HCT116 (cell line): ENCODE results near the gene PLCZ1.
"Not testable (repeated sequence)": the region's sequence is repeated elsewhere in the genome, so short reads cannot be mapped to it uniquely, and the experiment has no call there.

Experiments
- CEBPB ChIP-seq: IDR thresholded peaks from 2 replicates; pipeline ENCODE4 v1.6.1; 2012; ENCODE audit warnings: low read depth
- CTCF ChIP-seq, 3 experiments: fragments of 200-600 bp in 1 of 3; sonication (generic) in 1 of 3; IDR thresholded peaks in 2 of 3; conservative IDR thresholded peaks in 1 of 3; 2 replicates each; pipeline ENCODE4 v1.5.1; 2012 to 2017; ENCODE audit warnings: low read depth in 2 of 3, low read length in 2 of 3, antibody characterized with exemption in 1 of 3, borderline replicate concordance in 1 of 3, control low read depth in 1 of 3, mild to moderate bottlenecking in 1 of 3, mixed read lengths in 1 of 3, mixed run types in 1 of 3, moderate library complexity in 1 of 3; ENCODE audit not compliant: insufficient read depth in 1 of 3
- EGR1 ChIP-seq: IDR thresholded peaks from 2 replicates; pipeline ENCODE4 v1.6.1; 2012; ENCODE audit warnings: low read depth
- EZH2 ChIP-seq: fragments of 200-600 bp; sonication (generic); IDR thresholded peaks from 2 replicates; pipeline ENCODE4 v1.6.1; 2017; ENCODE audit warnings: antibody characterized with exemption, mixed run types
- FOSL1 ChIP-seq: IDR thresholded peaks from 2 replicates; pipeline ENCODE4 v1.6.1; 2012; ENCODE audit warnings: low read depth
- MAX ChIP-seq: IDR thresholded peaks from 2 replicates; pipeline ENCODE4 v1.6.1; 2012
- POLR2A ChIP-seq: IDR thresholded peaks from 2 replicates; pipeline ENCODE4 v1.7.0; 2011; ENCODE audit warnings: borderline replicate concordance; ENCODE audit not compliant: insufficient read depth, insufficient read length; ENCODE audit errors: extremely low read depth
- POLR2AphosphoS5 ChIP-seq: IDR thresholded peaks from 2 replicates; pipeline ENCODE4 v1.6.1; 2011; ENCODE audit warnings: mild to moderate bottlenecking, low read depth, low read length, moderate library complexity
- REST ChIP-seq: IDR thresholded peaks from 2 replicates; pipeline ENCODE4 v1.6.1; 2012; ENCODE audit warnings: low read depth
- SIN3A ChIP-seq: IDR thresholded peaks from 2 replicates; pipeline ENCODE4 v1.6.1; 2012; ENCODE audit warnings: low read depth
- SP1 ChIP-seq: IDR thresholded peaks from 2 replicates; pipeline ENCODE4 v1.6.1; 2012; ENCODE audit warnings: low read depth
- SRF ChIP-seq: IDR thresholded peaks from 2 replicates; pipeline ENCODE4 v1.6.1; 2012; ENCODE audit warnings: low read depth
- ZBTB33 ChIP-seq: IDR thresholded peaks from 2 replicates; pipeline ENCODE4 v1.6.1; 2011; ENCODE audit warnings: mild to moderate bottlenecking, low read length, moderate library complexity; ENCODE audit not compliant: insufficient replicate concordance; ENCODE audit errors: extremely low read depth
- ZFX ChIP-seq: fragments of 450-650 bp; IDR thresholded peaks from 2 replicates; pipeline ENCODE4 v1.6.1; 2017

- TF ChIP-seq SIN3A; CTCF (IDR thresholded peaks at IDR 0.05 in 2 of 3, conservative IDR thresholded peaks at IDR 0.05 in 1 of 3; ENCODE audit: borderline replicate concordance in 1 of 3, insufficient read depth in 1 of 3, low read depth in 2 of 3, low read length in 2 of 3); ZFX; SRF; EZH2; POLR2A; REST; EGR1; POLR2AphosphoS5; ZBTB33; MAX; SP1; CEBPB; FOSL1: not testable (repeated sequence)
These were observed 28.7 kb upstream of the PLCZ1 start for GRCh38 chr12:18766479-18766878.
